Measurements from ENCODE around the gene PANX3.
"Not testable (repeated sequence)": the region's sequence is repeated elsewhere in the genome, so short reads cannot be mapped to it uniquely, and the experiment has no call there.

PANX3 gene, protein sequence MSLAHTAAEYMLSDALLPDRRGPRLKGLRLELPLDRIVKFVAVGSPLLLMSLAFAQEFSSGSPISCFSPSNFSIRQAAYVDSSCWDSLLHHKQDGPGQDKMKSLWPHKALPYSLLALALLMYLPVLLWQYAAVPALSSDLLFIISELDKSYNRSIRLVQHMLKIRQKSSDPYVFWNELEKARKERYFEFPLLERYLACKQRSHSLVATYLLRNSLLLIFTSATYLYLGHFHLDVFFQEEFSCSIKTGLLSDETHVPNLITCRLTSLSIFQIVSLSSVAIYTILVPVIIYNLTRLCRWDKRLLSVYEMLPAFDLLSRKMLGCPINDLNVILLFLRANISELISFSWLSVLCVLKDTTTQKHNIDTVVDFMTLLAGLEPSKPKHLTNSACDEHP

DNA sequence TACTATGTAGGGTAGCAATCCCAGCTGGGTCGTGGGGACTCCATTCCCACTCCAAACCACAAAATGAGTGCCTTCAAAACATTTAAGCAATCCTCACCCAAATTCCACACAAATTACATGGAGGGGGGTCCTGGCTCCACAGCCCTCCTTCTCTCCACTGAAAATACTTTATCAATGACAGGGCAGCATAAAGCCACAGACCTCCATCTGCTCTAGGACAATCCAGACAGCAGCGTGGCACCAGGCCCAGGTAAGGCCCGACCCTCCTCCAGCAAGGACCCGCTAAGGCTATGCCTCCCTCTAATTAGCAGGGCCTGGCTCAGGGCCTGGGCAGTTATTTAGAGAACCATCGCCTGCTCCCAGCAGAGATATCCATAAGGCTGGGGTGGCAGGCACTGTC is at the start of gene PANX3:
Gene PANX3, plus strand, starts transcription at position 365 of the 400 bp plus-strand sequence. CDS start 129 bp downstream, outside the sequence.
- DNase-seq: no peak

DNA sequence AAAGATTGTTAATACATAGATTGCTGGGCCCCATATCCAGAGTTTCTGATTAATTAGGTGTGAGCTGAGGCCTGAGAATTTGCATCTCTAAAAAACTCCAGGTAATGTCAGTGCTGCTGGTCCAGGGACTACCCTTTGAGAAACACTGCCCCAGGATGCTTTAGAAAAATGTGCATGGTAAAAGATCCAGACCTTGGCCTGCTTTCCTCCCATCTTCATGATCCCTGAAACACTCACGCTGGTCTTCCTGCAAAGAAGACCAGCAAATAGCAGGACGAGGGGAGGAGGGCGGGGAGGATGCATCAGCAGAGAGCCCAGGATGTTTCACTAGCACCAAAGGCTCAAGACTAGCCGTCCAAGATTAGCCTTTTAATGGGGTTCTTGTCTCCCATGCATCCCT is 41.5 kb upstream of the PANX3 start, which contains the start of gene OR8A1:
Gene OR8A1, plus strand, starts transcription at position 301 of the 400 bp plus-strand sequence. CDS start 123 bp downstream, outside the sequence.
- no peak for DNase-seq

DNA sequence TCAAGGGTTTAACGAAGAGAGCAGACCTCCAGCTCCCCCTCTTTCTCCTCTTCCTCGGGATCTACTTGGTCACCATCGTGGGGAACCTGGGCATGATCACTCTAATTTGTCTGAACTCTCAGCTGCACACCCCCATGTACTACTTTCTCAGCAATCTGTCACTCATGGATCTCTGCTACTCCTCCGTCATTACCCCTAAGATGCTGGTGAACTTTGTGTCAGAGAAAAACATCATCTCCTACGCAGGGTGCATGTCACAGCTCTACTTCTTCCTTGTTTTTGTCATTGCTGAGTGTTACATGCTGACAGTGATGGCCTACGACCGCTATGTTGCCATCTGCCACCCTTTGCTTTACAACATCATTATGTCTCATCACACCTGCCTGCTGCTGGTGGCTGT is 41.1 kb upstream of the PANX3 start:
- DNase-seq: no peak

DNA sequence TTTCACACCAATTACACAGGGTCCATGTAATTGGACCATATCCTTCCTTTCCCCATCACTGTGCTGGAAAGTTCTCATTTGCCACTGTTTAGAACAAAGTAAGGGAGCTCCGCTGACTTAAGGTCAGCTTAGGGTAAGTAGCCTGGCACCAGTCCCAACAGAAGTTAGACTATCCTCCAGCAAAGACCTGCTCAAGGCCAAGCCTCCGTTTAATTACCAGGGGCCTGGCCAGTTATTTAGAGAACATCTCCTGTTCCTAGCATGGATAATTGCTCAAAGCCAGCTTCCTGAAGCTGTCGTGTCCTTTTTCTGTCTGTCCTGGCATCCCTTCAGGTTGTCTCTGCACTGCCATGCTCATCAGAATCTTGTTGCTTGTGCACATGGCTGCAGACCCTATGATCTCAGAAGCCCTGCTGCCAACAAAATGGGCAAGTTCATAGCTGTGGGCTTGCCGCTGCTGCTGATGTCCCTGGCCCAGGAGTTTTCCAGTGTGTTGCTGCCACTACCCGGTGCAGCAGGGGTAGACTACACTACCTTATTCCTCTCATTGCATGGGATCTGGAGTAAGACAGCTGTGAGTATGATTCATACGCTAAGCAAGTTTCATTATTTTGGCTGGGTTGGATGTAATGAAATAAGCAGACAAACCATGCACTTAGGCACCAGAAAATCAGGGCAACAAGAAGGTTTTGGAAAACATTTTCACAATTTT is 33.4 kb upstream of the PANX3 start:
- no peak for DNase-seq

DNA sequence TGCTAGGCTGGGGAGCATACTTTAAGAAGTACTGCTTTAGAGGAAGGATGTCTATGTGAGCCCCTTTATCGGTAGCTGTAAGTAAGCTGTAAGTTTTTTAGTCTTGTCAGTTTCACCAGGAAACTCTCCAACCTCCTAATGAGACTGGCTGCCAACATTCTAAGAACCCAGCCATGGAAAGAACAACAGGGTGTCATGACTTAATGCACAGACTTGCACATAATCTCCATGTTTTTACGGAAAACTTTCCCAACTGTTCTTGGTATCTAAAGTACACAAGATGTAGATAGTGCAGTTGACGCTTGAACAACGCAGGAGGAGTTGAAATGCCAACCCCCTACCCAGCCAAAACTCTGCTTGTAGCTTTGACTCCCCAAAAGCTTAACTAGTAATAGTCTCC is 32.5 kb upstream of the PANX3 start:
- no peak for DNase-seq

DNA sequence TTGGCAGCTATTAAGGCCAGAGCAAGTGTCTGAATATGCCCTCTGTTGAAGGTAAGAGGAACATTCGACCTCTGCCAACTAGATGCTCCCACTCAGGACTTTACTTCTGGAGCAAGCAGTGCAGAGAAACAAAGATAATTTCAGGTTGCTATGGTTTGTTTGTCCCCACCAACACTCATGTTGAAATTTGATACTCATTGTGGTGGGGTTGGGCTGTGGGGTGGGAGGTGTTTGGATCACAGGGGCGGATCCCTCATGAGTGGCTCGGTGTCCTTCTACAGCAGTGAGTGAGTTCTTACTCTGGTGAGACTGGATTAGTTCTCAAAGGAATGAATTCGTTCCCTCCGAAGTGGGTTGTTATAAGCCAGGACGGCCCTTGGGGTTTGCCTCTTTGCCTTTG is 29.4 kb upstream of the PANX3 start:
- DNase-seq: no peak

DNA sequence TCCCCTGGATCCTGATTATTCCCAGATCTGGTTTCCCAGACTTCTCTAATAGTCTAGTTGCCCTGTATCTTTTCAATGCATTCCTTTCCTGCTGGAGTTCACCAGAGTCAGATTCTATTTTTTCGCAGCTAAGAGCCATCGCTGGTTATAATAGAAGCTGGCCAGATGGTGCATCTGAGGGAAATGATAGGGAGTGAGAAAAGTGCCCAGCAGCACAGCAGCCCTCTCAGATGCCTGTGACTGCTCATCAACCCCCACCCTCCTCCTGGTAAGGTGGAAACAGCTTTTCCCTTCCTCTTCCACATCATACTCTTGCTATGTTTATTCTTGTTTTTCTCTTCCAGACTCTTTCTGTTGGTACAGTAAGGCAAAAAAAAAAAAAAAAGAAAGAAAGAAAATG is 28.7 kb upstream of the PANX3 start:
- DNase-seq: no peak

DNA sequence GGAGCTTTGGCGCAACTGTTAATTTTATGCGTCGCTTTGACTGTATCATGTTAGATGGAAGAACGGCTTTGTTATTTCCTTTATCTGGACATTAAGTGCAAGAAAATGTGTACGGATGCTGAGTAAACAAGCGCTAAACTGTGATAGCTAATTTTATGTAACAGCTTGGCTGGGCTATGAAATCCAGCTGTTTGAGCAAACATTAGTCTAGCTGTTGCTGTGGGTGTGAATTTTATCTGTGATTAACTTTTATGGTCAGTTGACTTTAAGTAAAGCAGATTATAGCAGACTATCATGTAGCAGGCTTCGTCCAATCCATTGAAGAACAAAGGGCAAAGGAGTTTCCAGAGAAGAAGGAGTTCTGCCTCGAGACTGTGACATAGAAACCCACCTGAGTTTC is 27.4 kb upstream of the PANX3 start:
- no peak for DNase-seq

DNA sequence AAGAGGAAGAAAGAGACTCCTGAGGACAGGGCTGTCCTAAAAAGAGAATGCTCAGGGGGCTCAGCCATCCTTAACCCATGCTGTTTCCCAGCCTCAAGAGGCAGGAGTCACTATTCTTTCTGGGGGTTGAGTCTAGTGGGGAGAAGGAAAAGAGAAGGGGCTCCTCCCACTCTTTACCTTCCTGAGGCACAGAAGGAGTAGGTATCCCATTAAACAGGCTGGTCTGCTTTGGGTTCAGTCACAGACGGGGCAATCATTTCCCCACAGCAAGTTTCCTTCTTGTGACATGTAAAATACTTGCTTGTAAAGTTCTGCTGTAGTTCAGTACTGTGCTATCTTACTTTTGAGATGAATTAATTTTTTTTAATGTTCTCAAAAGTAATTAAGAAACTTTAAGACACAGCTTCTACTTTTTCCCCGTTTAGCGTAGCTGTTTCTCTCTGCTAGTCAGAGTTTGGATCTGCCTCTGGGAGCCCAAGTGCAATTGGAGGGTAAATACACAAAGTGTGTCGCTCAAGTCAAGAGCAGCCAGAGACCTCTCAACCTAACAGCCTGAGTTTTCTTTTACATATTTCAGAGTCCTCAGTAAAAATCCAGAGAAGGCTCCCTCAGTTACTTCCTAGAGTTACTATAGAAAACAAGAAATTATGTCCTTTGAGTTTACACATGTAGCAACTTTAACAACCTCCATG is 26.4 kb upstream of the PANX3 start:
- DNase-seq: no peak

DNA sequence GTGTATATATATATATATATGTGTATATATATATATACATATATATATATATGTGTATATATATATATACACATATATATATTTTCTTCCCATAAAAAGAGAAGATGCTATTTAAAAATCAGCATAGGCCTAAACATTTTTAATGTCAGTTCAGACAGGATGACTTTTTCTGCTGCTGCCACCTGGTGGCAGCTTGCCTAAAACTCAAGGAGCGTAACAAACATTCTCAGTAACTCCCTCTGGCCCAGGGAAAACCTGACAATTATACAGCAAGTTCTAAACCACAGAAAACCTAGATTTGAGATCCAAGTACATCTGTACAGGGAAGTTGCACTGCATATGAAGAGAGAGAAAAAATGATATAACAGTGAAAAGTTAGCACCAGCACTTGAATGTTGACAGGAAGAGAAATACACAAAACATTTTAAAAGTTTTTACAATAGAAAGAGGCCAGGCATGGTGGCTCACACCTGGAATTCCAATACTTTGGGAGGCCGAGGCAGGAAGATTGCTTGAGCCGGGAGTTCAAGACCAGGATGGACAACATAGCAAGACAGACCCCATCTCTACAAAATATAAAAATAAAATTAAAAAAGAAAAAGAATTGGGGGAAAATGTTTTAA is 24.9 kb upstream of the PANX3 start:
- DNase-seq: peak; percentile 54

DNA sequence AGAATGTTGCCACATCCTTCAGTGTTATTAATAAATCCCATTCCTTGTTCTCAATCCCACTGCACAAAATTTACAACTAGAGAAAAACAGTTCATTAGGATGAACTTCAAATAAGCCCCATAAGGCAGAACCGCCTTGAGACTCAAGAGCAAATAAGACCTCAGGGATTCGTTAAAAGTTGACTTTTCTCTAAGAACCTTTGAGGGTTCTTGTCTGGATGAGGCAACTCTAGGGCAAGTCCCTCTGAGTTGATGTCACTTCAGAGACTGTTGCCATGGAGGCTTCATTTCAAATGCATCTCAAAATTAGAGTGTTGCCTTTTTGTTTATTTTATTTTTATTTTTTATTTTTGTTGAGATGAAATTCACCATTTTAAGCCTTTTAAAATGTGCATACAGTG is 19.8 kb upstream of the PANX3 start:
- DNase-seq: no peak

DNA sequence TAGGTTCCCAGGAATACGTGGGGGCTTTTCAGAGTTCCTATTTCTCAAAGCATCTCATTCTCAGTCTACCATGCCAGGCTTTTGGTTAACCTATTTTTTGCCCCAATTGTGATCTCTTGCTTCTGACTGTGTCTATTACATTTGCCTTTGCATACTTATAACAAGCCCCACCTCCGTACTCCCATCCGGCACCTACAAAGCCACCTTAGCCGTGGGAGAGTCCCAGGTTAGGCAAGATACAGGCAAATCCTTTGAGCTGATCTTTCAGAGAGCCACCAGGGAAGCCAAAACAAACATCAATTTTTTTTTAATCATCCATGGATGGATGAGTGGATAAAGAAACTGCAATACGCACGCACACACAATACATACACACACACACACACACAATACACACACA is 18.6 kb upstream of the PANX3 start:
- DNase-seq: no peak

DNA sequence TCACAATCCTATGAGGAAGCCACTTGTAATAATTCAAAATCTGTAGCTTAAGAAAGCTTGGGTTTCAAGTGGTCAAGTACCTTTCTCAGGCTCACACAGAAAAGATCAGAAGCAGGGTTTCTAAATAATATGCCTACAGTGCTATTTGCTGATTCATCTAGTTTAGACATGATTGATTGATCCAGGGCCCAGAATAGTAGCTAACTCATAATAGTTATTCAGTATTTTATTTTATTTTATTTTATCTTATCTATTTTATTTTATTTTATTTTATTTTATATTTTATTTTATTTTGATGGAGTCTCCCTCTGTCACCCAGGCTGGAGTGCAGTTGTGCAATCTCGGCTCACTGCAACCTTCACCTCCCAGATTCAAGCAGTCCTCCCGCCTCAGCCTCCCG is 15.9 kb upstream of the PANX3 start:
- DNase-seq: no peak

DNA sequence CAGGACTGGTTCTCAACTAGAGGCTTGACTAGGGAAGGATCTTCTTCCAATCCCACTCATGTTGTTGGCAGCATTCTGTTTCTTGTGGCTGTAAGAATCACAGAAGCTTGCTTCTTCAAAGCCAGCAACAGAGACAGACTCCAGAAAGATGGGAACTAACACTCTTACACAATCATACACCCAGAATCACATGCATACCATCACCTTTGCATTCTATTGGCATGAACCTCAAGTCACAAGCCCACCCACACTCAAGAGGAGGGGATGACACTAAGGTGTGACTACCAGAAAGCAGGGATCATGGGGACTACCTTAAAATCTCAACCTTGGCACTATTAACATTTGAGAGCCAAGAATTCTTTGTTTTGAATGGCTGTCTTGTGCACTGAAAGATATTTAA is 13.6 kb upstream of the PANX3 start:
- no peak for DNase-seq

DNA sequence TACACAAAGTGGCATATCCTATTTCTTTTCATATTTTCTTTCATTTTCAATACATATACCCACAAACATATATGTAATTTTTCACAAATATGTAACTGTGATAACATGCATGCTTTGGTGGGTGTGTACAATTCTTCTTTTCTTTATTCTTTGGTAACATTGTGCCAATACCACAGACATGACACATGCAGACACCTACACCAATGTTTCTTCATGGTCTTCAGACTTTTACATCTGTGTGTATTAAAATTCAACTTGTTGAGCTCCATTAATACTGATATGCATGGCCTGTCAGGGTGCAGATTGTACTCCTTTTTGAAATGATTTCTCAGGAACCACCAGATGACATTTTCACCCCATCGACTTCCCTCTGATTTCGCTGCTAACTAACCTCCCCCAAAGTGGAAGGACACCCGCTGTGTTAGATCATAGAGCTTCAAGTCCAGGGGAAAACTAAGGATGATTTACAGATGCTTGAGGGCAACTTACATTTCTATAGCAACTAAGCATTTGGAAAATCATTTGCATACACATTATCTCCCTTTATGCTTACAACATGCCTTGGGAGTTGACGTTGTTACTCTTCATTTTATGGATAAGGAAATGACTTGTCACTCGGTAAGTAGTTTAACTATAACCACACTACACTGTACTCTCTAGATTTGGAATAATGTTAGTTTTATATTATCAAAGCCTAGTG is 10.5 kb upstream of the PANX3 start:
- no peak for DNase-seq

DNA sequence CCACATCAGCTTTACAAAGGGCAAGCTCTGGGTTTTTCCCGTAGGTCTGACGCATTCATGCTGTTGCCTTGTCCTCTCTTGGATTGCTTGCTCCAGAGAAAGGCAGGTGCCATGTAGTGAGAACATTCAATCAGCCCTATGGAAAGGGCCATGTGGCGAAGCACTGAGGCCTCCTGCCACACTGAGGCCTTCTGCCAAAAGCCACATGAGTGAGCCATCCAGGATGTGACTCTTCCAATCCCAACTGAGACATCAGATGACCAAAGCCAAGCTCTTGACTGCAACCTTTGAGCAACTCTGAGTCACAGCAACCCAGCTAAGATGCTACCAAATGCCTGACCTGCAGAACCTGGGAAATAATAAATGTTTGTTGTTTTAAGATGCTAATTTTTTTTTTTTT is 9.0 kb upstream of the PANX3 start:
- DNase-seq: no peak

DNA sequence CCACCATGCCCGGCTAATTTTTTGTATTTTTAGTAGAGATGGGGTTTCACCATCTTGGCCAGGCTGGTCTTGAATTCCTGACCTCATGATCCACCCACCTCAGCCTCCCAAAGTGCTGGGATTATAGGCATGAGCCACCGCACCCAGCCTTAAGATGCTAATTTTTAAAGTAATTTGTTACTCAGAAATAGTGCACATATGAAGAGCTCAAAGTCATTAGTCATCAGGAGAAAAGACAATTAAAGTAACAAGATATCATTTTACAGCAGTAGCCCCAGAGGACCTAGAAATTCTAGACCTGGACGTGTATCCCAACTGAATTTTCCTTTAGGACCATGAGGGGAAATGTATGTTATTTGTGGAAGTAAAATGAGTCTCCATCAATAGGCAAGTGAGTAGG is 8.5 kb upstream of the PANX3 start:
- not testable (repeated sequence) for DNase-seq

DNA sequence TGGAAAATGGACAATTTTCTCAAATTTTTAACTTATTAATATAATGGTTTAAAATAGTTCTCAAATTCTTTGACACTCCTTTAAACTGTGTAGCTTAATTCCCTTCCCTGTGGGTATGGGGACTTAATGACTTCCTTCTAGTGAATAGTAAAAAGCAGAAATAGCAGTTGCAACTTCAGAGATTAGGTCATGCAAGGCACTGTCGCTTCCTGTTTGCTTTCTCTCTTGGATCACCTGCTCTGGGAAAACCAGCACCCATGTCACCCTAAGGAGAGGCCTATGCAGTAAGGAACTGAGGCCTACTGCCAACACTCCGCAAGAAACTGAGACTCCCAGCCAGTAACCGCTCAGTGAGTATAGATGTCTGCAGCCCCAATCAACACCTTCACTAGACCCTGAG is 5.5 kb upstream of the PANX3 start:
- no peak for DNase-seq

DNA sequence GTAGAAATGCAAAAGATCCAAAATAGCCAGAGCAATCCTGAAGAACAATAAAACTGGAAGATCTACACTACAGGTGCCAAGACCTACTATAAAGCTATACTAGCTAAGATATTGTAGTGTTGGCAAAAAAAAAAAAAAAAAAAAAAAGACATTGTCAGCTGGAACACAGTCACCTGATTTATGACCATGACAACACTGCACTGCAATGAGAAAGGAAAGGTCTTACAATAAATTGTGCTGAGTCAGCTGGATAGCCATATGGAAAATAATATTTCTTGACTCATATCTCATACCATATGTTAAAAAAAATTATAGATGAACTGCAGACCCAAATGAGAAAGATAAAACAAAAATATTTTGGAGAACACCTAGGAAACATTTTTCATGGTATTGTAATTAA is 3.1 kb upstream of the PANX3 start:
- DNase-seq: no peak

DNA sequence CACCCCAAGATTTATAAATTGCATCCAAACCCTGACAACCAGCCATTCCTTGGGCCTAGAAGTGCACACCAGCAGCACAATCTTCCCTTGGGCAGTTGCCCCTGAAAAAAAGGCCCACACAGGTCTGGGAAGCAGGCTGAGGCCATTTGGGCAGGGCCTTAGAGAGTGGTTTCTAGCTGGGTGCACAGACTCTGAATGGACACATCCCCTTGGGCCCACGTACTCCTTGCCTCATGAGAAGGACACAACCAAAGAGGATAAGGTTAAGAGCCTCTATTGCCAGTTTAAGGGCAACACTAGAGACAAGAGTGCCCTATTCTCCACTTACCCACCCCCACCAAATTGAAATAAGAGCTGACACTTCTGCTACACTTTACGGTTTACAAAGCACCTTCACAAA is 933 bp upstream of the PANX3 start:
- DNase-seq: no peak

DNA sequence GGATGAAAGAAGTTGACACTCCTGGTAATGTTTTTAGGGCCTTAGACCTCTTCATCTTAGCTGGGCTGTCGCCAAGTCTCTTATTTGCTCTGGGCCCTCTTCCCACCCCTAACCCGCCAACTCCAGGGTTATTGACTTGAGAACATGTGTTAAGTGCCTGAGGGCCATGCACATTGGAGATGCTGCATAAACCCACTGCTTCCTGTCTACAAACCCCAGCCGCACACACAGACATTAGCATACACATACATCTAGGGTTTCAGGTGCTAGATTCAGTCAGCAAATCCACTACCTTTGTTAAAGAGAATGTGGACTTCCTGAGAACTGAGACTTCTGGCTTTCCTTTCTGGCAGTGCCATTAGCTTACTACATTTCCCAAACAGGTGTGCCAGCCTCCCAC is 817 bp downstream of the PANX3 start:
- DNase-seq: no peak

DNA sequence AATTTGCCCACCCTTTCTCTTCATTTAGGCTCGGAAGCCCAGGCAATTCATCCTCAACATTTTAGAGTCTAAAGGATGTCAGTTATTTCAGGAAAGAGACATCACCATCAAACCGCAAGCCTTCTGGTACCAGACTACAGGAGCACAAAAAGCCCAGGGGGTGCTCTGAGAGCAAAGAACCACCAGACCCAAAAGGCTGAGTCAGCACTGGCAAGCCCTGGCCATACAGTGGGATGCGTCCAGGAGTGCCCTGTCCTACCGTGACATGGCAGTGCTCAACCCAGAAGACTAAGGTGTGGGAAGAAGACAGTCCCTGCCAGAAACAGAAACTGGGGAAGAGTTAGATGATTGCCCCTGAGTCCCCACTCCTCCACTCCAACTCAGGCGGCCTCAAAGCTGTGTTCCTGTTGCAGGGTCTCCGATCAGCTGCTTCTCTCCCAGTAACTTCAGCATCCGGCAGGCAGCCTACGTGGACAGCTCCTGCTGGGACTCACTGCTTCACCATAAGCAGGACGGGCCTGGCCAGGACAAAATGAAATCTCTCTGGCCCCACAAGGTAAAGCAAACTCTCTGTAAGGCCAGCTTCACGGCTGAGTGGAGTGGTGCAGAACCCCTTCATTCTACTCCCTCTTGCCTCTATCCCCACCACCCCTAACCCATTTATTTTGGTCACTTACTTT is 1.5 kb downstream of the PANX3 start:
- DNase-seq: no peak
